GM13977 (cell line): ENCODE measurements around the gene OPRL1.

Source experiments
- DNase-seq: peaks from one replicate; pipeline ENCODE4 v3.0.0; 2012; ENCODE audit warnings: low spot score
- in situ Hi-C: fragments of 300-500 bp; cut with MboI; formaldehyde crosslinking; loops from one replicate; pipeline ENCODE4 v1.12.0; 2022; ENCODE audit warnings: low sequenced_read_pairs, low pct_unique_long_range_greater_than_20kb, mixed read lengths, inconsistent platforms; ENCODE audit not compliant: unreplicated experiment
- TF ChIP-seq, protein P1 (sequence below): IDR thresholded peaks from 2 replicates; pipeline ENCODE4 v1.5.1; 2012; ENCODE audit warnings: mild to moderate bottlenecking, control low read depth; ENCODE audit not compliant: insufficient read depth; ENCODE audit errors: extremely low read depth, missing control alignments

OPRL1 gene

DNA sequence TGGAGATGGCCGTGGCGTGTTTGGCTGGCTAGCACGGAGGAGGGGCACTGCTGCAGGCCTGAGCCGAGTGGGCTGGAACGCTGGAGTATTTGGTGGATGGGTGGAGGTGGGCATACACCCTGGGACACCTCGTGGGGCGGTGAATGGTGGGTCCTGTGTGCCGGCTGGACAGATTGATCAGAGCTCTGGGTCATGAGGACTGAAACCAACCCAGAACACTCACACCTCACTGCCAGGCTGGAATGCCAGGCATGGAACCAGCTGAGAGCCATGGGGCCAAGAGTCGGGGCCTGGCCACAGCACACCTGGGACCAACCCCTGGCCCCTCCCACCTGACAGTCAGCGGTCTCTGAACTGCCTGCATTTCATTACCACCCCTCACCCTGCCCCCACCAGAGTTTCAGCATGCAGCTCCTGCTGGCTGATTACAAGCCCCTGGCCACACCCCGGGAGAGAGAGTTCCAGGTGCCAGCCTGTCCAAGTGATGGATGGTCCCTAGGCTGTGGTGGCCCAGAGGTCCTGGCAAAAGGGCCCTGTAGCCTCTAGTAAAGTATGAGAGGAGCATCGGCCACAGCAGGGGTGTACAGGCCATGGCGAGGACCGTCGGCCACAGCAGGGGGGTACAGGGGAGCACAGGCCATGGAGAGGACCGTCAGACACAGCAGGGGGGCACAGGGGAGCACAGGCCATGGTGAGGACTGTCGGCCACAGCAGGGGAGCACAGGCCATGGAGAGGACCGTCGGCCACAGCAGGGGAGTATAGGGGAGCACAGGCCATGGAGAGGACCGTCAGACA lies 24.2 kb downstream of the OPRL1 start:
- TF ChIP-seq, protein P1, sequence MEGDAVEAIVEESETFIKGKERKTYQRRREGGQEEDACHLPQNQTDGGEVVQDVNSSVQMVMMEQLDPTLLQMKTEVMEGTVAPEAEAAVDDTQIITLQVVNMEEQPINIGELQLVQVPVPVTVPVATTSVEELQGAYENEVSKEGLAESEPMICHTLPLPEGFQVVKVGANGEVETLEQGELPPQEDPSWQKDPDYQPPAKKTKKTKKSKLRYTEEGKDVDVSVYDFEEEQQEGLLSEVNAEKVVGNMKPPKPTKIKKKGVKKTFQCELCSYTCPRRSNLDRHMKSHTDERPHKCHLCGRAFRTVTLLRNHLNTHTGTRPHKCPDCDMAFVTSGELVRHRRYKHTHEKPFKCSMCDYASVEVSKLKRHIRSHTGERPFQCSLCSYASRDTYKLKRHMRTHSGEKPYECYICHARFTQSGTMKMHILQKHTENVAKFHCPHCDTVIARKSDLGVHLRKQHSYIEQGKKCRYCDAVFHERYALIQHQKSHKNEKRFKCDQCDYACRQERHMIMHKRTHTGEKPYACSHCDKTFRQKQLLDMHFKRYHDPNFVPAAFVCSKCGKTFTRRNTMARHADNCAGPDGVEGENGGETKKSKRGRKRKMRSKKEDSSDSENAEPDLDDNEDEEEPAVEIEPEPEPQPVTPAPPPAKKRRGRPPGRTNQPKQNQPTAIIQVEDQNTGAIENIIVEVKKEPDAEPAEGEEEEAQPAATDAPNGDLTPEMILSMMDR: no peak
- in situ Hi-C loops: no loop called here
- DNase-seq: no peak

DNA sequence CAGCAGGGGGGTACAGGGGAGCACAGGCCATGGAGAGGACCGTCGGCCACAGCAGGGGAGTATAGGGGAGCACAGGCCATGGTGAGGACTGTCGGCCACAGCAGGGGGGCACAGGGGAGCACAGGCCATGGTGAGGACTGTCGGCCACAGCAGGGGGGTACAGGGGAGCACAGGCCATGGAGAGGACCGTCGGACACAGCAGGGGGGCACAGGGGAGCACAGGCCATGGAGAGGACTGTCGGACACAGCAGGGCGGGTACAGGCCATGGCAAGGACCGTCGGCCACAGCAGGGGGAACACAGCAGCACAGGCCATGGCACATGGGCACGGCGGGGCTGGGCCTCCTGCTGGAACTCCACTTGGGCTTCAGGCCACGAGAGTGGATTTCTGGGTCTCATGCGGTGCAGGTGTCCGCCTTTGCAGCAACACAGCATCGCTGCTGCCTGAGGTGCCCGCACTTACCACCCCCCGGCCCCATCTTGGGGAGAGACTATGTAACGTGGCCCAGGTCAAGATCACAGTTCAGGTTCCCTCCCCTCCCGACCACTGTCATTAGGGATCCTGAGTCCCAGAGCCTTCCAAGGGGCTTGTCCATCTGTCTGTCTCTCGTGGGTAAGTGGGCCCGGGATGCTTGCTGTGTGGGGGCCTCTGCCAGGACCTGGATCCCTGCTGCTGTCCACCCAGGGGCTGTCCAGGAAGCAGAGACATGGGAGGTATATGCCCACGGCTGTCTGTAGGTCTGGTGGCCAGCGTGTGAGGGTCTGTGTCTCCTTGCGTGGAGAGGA lies 25.0 kb downstream of the OPRL1 start:
- TF ChIP-seq, protein P1: no peak
- in situ Hi-C loops: no loop called here
- no peak for DNase-seq

DNA sequence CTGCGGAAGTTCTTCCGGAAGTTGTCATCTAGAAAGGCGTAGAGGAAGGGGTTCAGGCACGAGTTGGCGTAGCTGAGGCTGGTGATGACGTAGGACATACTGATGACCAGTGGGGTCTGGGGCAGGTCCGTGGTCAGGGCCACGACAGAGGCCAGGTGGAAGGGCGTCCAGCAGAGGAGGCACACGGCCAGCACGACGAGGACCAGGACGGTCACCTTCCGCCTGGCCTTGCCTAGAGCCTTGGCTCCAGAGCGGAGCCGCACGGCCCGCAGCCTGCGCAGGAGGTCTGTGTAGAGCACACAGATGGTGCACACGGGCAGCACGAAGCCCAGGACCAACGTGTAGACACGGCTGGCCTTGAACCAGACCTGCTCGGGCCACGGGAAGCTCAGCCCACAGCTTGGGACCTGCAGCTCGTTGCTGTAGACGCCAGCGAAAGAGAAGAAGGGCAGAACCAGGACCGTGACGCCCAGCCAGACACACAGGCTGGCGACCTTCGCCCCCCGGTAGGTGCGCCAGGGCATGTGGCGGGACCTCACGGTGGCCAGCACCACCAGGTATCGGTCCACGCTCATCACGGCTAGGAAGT lies 26.1 kb downstream of the OPRL1 start:
- in situ Hi-C loops: no loop called here
- TF ChIP-seq, protein P1: no peak
- DNase-seq: no peak

DNA sequence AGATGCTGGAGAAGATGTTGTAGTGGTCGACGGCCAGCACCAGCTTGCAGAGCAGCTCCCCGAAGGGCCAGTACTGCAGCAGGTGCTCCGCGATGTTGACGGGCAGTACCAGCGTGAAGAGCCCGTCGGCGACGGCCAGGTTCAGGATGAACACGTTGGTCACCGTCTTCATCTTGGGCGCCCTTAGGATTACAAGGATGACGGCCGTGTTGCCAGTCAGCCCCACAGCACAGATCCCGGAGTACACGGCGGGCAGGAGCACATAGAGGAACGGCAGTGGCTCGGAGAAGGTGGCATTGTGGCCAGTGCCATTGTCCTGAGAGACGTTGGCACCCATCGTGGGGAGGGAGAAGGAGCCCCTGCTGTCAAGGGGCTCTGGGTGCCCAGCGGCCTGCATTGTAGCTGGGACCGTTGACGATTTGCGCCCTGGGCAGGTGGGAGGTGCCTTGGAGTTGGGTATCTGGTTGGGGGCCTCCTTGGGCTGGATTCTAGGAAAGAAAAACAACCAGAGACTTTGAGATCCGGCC lies 26.6 kb downstream of the OPRL1 start:
- in situ Hi-C loops: no loop called here
- no peak for DNase-seq
- TF ChIP-seq, protein P1: no peak

DNA sequence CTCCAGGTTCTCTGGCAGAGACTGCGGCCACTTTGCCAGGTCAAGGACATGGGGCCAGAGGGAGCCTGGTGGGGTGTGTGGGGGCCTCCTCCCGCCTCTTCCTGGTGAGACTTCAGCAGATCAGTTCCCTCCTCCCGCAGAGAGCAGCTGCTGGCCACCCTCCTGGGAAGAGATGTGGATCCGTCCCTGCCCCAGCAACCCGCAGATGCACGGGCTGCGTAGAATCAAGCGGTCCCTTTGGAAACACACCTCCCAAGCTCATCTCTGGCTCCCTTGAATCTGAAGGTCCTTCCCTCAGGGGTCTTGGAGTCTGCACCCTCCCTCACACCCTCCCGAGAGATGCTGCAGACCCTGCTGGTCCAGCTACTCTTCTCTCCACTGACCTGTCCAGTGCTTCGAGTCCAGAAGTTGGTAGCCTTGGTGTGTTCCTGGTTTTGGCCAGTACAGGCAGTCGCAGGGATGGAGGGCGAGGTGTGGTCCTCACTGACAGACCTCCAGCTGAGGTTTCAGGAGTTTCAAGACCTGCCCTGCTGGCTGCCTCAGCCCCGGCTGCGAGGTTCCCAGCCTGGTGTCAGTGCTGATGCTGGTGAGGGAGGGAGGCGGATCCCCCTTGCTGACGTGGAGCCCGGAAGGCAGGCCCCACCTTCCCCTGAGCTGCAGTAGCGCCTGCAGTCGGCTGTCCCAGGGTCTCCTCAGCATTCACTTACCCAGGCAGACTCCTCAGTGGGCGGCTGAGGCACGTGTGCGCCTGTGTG lies 27.3 kb downstream of the OPRL1 start, which contains the start of gene NPBWR2:
TSS of gene NPBWR2 (minus strand) at position 585 of the 755 bp plus-strand sequence. CDS start 734 bp downstream, outside the sequence.
- in situ Hi-C loops: no loop called here
- TF ChIP-seq, protein P1: no peak
- DNase-seq: no peak
